GM19023 (cell line): ENCODE data around the gene CFAP46.
"Not testable (repeated sequence)": the region's sequence is repeated elsewhere in the genome, so short reads cannot be mapped to it uniquely, and the experiment has no call there.

Experiments used
- ATAC-seq: cut with Tn5 transposase; IDR thresholded peaks from one replicate; pipeline ENCODE4 v1.9.1; 2021; ENCODE audit warnings: mild to moderate bottlenecking, moderate library complexity; ENCODE audit not compliant: unreplicated experiment

Gene CFAP46

DNA sequence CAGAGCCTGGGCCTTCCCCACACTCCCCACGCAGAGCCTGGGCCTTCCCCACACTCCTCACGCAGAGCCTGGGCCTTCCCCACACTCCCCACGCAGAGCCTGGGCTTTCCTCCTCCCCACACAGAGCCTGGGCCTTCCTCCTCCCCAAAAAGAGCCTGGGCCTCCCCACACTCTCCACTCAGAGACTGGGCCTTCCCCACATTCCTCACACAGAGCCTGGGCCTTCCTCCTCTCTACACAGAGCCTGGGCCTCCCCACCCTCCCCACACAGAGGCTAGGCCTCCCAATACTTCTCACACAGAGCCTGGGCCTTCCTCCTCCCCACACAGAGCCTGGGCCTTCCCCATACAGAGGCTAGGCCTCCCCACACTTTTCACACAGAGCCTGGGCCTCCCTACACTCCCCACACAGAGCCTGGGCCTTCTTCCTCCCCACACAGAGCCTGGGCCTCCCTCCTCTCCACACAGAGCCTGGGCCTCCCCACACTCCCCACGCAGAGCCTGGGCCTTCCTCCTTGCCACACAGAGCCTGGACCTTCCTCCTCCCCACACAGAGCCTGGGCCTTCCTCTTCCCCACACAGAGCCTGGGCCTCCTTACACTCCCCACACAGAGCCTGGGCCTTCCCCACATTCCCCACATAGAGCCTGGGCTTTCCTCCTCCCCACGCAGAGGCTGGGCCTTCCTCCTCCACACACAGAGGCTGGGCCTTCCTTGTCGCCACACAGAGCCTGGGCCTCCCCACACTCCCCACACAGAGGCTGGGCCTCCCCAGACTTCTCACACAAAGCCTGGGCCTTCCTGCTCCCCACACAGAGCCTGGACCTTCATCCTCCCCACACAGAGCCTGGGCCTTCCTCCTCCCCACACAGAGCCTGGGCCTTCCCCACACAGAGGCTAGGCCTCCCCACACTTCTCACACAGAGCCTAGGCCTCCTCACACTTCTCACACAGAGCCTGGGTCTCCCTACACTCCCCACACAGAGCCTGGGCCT lies 10.8 kb downstream of the CFAP46 start:
- not testable (repeated sequence) for ATAC-seq

DNA sequence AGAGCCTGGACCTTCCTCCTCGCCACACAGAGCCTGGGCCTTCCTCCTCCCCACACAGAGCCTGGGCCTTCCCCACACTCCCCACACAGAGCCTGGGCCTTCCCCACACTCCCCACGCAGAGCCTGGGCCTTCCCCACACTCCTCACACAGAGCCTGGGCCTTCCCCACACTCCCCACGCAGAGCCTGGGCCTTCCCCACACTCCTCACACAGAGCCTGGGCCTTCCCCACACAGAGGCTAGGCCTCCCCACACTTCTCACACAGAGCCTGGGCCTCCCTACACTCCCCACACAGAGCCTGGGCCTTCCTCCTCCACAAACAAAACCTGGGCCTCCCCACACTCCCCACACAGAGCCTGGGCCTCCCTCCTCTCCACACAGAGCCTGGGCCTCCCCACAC lies 11.7 kb downstream of the CFAP46 start:
- not testable (repeated sequence) for ATAC-seq

DNA sequence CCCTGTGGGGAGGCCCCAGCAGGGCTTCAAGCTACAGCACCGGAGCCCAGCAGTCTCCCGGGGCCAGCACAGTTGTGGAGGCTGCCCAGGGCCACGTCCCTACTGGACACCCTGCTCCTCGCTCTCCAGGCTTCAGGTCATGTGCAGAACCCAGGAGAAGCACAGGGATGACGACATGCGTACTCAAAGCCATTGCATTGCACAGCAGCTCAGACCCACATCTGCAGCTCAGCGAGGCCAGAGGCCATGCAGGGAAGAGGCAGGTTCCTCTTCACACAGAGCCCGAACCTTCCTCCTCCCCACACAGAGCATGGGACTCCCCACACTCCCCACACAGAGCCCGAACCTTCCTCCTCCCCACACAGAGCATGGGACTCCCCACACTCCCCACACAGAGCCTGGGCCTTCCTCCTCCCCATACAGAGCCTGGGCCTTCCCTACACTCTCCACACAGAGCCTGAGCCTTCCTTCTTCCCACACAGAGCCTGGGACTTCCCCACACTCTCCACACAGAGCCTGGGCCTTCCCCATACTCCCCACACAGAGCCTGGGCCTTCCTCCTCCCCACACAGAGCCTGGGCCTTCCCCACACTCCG lies 12.3 kb downstream of the CFAP46 start:
- no peak for ATAC-seq

DNA sequence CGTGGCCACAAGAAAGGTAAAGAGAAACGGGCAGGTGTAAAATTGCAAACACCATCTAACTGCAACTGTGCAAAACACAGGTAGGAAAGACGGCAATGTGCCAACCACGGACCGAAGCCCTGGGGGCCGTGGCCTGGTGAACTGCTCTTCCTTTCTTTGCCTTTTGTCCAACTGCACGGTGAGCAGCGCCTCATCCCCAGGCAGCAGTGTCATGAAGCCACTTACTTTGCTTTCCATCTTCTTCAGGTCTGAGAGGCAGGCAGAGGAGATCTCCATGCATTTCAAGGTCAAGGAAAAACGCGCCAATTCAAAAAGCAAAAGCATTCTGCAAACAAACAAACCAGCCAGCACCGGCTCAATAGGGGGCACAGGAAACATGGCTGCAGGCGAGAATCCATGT lies 12.9 kb downstream of the CFAP46 start:
- ATAC-seq, result no peak

- ATAC-seq, result no peak
Observed at GRCh38 chr10:132928261-132928660, 14.1 kb downstream of the CFAP46 start.

- no peak for ATAC-seq
Observed at GRCh38 chr10:132927824-132928223, 14.5 kb downstream of the CFAP46 start.

- ATAC-seq, result no peak
Observed at GRCh38 chr10:132926777-132927650, 15.4 kb downstream of the CFAP46 start.

DNA sequence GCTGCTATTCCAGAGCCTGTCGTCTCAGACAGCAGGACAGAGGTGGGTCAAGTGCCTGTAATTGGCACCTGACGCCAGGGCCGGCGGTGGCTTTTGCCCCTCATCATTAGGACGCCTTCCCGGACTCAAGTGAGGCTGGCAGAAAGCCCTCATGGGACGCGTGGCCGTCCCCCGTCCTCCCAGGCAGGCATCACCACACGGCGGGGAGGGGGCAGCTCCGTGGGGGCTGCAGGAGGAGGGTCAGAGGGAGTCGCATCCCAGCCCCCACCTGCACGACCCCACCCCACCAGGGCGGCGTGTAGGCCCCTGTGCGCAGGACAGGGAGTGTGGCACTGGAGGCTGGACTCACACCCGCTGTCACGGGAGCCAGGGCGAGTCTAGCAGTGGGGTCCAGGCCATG lies 16.3 kb downstream of the CFAP46 start:
- no peak for ATAC-seq

GRCh38 chr10:132925614-132926013 lies 16.8 kb downstream of the CFAP46 start:
- ATAC-seq, result no peak

DNA sequence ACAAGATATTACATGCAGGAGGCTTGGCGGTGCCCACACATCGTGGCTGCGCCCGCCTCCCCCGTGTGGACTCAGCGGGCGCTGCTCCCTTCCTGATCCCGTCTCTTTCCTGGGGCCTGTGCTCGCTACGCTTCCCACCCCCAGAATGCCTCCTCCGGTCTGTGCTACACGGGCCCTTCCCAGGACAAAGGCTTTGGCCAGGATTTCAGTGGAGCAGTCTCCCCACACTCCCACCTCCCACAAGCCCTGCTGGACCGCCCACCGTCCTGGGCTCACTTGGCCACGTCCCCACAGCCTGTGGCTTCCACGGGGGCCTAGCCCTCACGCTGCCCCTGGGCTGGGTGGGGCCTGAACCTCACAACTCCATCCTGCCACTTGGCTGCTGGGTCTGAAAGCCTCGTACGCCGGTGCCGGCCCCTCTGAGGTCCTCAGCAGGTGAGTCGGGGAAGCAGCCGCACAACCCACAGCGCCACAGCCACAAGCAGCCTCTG lies 17.3 kb downstream of the CFAP46 start:
- ATAC-seq, result no peak

- ATAC-seq, result no peak
Observed at GRCh38 chr10:132924046-132924952, 18.1 kb downstream of the CFAP46 start.

- not testable (repeated sequence) for ATAC-seq
Observed at GRCh38 chr10:132923384-132923783, 19.0 kb downstream of the CFAP46 start.

DNA sequence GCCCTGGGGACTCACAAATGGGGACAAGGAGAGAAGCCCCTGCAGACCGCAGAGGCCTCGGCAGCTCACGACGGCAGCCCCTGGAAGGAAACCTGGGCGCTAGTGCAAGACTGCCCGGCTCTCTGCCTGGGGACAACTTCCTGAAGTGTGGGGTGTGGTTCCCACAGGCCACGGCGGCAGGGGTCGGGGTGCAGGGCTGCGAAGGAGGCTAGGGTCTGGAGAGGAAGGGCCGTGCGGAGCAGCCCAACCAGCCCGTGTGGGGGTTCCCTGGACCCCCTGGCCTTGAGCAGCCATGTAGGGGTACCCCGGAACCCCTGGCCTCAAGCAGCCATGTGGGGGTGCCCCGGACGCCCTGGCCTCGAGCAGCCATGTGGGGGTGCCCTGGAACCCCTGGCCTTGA lies 19.5 kb downstream of the CFAP46 start:
- no peak for ATAC-seq

GRCh38 chr10:132921818-132922807 lies 20.3 kb downstream of the CFAP46 start:
- ATAC-seq, result no peak

DNA sequence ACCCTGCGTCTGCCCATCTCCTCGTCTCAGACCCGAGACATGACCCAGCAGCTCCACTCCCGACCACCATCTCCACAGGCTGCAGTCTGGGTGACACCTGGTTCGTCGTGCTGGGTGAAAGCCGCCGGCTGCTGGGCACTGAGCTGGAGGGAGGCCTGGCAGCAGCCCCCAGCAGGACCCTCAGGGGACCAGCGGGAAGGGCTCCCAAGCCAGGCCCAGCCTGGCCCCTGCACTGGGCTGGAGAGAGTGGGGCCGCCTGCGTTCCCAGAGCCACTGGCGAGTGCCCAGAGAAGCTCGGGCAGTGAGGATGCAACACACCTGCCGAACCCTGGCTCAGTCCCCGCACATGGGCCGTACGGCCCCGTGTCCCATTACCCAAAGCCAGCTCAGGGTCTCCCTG lies 21.3 kb downstream of the CFAP46 start:
- ATAC-seq, result no peak

DNA sequence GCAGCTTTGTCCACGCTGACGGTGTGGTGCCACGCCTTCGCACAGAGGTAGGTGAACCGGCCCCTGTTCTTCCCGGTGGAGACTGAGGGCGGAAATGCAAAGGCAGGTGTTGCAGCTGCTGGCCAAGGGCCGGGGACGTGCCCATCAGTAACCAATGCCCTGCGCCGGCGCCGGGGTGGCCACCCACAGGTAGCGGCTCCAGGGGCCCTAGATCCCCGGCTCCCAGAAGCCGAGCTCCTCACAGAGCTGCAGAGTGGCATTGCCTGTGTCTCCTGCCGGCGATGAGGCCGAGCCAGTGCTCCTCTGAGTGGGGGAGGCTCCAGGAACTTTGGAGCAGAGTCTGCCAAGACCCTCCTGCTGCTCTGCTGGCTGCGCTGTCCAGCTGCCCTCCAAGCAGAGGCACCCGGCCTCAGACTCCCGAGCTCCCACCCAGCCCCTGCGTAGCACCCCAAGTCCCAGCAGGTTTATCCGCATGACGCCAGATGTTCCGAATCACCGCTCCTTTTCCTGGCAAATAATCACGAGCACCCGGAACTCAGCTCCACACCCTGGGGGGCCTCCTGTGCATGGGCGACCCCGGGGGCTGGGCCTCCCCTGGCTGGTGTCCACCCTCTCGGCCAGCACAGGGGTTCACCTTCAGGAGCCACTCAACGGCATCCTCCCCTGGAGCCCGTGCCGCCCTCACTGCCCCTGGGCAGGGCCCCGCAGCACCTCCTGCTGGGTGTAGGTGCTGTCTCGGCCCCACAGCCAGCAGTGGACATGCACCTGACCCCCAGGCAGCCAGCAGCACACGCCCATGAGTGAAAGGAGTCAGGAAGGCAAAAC lies 22.1 kb downstream of the CFAP46 start:
- no peak for ATAC-seq

DNA sequence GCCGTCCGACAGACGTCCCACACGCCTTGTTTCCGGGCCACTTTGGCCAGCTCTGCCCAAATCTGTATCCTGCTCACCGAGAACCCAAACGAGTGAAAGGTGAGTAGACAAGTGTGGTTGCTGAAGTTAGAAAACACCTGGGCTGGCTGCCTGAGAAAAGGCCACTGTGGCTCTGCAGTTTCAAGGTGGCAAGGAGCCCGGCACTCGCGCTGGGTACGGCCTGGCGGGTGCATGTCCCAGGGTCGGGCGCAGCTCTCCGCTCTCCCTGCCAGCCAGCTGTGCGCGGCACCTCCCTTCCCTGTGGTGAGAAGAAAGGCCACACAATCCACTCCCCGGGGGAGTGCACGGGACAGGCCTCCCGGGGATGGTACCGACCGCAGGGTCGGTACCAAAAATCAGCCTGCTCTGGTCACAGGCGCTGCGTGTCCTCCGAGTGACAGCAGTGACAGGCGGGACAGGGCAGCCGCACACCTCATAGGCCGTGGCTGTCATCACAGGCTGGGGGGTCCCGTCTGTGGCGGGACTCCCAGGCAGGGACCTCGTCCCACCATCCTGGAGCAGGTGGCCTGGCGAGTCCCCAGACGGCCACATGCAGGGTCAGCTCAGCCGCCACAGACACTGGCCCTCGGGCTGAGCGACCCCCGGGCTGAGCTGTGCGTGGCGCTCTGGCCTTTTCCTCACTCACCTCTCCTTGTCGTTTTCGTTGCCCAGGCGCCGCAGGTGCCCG lies 22.8 kb downstream of the CFAP46 start:
- no peak for ATAC-seq
